GM19468 (cell line): ENCODE data around the gene KCTD16.

Experiments
- ATAC-seq: cut with Tn5 transposase; IDR thresholded peaks from one replicate; pipeline ENCODE4 v1.9.1; 2021; ENCODE audit warnings: mild to moderate bottlenecking, moderate library complexity, moderate number of reproducible peaks; ENCODE audit not compliant: unreplicated experiment; ENCODE audit errors: extremely low read depth

Gene KCTD16

GRCh38 chr5:144203750-144204596 lies 33.3 kb downstream of the KCTD16 start:
- no peak for ATAC-seq

DNA sequence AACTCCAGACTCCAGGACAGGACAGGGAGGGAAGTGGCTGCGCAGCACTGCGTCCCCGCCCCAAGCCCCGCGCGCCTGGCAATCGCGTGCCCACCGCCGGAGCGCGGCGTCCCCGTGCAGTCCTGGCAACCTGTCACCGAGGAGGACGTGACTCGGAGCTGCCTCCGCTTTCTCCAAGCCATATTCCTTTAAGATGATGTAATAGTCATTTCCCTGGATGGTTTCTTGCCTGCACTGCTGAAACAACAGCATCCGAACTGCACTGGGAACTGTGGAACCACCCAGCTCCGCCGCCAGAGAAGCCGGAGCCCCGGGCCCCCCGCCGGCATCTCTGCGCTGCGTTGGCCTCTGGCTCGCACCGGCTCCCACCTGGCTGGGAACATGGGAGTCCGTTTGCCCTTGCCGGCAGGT lies 34.5 kb downstream of the KCTD16 start:
- ATAC-seq: no peak

GRCh38 chr5:144206141-144206540 lies 35.5 kb downstream of the KCTD16 start:
- ATAC-seq: no peak

DNA sequence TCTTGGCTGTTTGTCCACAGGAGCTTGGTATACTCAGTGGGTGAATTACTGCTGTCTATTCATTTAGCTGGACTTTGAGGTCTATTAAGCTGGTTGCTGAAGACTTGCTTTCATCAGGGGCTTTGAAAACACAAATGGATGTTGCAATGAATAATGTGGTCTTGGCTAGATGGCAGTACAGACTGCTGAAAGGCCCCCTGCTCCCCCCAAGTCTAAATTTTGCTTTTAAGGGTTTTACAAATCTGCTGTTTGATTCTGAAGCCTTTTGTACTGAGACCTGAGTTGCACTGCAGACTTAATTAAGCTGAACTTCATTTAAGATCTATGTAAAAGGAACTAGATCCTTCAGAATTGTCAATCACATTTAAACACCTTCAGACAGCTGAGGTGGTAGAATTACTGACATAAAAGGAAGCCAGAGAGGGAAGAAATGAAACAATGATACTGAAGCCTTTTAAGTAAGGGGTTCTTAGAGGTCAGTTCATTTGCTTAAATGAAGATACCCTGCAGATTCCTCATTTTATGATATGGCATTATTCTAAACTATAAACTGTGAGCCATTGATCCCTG lies 37.3 kb downstream of the KCTD16 start:
- ATAC-seq: no peak

DNA sequence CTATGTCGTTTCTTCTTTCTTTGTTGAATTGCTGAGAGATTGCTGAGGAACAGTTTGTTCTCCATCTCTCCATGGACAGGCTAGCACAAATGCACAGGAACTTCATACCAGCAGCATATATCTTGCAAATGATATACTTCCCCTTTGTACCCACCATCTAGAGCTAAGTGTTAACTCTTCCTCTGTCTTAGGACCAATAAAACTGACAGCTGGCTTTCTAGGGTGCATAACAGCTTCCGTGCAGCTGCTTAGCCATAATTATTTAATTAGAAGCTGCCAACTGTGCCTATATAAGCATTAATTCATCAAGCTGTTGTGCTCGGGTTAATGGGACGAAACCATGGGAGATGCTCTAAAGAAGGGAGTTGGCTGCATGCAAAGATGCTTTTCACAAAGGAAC lies 38.7 kb downstream of the KCTD16 start:
- ATAC-seq: no peak

DNA sequence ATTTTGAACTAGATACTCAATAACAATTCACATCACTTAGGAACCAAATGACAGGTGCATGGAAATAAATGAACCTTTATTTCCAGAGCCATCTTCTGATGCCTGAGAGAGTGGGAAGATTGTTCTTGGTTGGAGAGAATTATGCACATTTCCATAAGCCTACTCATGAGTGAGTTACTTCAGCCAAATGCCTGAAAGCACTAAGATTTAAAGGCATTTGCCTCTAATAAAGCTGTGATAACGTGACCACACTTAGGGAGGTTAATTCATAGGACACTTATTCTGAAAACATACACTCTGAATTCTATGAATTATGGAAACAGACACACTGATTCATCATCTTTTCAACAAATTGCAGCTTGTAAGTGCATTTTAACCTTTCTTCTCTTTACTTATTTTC lies 40.0 kb downstream of the KCTD16 start:
- no peak for ATAC-seq

DNA sequence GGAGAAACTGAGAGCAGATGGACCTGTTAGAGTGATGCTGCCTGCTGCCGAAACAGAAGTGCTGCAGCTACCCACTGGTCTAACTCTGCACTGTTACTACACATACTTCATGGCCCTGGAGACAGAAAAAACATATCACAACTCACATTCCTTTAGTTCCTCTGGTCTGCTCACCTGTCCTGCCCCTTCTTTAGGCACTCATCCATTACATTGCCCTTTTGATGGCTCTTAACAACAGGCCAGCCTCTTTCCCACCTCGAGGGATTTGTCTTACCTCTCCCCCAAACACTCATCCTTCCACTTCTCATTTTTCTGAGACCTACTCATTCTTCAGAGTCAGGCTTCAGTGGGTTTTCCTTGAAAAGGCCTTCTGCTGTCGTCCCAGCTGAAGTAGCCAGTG lies 49.2 kb downstream of the KCTD16 start:
- ATAC-seq: no peak

DNA sequence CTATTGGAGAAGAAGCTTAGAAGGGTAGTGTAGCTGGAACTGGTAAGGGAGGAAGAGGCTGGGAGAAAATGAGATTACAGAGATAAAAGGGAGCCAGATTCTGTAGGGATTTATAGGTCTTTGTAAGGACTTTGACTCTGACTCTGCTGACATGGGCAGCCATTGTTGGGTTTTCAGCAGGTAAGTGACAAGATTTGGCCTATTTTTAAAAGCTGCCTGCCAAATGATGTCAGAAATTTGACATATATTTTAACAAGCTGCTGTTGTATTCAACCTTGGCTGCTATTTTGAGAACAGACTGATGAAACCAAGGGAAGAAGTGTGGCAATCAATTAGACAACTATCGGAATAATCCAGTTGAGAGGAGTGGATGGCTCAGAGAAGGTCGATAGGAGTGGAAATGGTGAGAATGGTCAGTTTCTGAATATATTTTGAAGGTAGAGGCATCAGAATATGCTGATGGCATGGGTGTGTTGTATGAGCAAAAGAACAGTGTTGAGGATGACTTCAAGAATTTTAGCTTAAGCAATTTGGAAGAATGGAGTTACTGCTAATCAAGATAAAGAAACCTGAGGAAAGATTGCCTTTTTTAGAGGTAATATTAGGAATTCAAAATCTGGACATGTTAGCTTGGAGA lies 56.8 kb downstream of the KCTD16 start:
- ATAC-seq: no peak

GRCh38 chr5:144230806-144231205 lies 60.1 kb downstream of the KCTD16 start:
- ATAC-seq: no peak

DNA sequence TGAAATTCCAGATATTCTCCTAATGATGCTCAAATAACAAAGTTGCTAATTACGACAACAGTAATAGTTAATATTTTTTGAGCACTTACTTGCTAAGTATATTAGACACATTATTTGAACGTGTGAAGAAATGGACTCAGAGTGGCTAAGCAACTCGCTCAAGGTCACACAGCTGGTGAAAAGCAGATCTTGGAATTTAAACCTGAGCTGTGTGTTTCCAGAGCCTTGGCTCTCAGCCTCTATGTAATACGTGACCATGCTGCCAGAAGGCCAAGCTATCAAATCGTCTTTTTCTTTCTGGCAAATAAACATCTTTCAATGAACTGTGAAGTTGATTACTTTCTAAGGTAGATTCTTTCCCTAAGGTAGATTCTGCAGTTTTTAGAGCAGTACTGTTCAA lies 61.6 kb downstream of the KCTD16 start:
- ATAC-seq: no peak

GRCh38 chr5:144236499-144236898 lies 65.8 kb downstream of the KCTD16 start:
- ATAC-seq: no peak

- ATAC-seq: no peak
Observed at GRCh38 chr5:144237851-144238250, 67.2 kb downstream of the KCTD16 start.

DNA sequence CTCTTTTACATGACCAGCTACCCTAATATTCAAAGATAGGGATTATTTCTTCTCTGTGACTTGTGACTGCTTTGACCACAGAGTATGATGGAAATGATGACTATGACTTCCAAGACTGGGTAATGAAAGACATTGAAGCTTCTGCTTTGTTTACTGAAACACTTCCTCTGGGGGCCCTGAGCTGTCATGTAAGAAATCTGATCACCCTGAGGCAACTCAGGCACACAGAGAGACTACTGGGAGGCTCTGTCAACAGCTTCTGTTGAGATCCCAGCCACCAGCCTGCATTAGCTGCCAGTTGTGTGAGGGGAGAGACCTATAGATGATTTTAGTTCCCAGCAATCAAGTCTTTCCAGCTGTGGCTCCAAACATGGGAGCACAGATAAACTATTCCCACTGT lies 76.5 kb downstream of the KCTD16 start:
- ATAC-seq: no peak

DNA sequence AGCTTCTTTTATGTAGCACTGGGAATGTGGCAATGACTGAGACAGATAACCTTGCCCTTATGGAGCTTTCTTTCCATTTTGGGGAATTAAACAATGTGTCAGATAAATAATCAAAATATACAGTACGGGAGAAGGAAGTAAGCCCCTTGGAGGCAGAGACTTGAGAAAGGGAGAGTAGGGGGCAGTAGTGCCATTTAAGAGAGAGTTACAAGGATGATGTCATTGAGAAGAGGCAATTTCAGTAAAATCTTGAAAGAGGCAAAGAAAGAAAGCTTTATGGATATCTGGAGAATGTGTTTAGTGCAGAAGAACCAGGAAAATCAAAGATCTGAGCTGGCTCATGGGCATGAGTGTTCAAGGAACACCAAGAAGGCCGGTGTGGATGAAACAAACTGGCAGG lies 77.3 kb downstream of the KCTD16 start:
- no peak for ATAC-seq

GRCh38 chr5:144249755-144250464 lies 79.2 kb downstream of the KCTD16 start:
- ATAC-seq: no peak

DNA sequence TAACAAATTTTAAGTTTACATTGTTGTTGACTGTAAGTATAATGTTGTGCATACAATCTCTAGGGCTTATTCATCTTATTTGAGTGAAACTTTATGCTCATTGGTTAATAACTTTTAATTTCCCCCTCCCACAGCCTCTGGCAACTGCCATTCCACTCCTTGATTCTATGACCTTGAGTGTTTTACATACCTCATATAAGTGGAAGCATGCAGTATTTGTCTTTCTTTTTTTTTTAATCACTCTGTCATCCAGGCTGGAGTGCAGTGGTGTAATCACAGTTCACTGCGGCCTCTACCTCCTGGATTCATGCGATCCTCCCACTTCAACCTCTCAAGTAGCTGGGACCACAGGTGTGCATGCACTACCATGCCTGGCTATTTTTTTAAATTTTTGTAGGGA lies 83.9 kb downstream of the KCTD16 start:
- ATAC-seq: no peak

DNA sequence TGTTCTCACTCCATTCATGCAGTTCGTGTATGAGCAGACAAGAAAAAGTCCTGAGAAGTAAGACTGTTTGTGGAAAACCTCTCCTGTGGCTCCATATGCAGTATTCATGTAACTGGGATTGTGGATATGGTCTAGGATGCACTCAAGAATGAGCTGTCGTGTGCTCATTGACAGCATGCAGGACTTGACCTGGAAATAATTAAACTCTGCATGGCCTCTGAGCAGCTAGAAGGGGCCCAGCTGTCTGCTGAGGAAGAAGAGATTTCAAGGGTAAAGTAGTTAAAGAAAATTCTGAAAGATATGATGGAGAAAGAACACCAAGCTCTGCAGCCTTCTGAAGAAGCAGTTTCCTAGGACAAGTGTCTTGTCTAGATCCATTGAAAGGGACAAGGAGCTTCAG lies 89.4 kb downstream of the KCTD16 start:
- no peak for ATAC-seq

DNA sequence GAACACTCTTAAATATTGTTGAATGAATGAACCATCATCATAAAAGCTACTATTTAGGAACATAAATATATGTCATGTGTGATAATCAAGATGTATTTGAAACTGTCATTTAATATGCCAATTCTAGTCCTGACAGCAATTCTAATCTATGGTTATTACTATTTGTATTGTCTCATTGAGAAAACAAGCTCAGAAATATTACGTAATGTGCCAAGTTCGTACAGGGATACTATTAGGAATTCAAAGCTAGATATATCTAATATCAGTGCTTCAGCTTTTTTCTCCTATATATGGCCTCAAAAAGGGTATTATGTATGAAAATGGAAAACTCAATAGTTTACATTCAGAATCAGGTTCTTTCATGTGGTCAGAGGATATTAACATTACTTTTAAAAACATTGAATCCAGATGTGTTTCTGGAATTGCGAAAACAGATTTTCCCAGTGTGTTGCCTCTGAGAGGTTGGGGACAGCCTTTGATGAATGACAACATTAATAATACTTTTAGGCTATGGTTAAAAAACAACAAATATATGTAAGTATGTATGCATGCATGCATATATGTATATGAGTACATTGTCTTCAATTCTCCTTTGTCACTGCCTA lies 95.1 kb downstream of the KCTD16 start:
- no peak for ATAC-seq

DNA sequence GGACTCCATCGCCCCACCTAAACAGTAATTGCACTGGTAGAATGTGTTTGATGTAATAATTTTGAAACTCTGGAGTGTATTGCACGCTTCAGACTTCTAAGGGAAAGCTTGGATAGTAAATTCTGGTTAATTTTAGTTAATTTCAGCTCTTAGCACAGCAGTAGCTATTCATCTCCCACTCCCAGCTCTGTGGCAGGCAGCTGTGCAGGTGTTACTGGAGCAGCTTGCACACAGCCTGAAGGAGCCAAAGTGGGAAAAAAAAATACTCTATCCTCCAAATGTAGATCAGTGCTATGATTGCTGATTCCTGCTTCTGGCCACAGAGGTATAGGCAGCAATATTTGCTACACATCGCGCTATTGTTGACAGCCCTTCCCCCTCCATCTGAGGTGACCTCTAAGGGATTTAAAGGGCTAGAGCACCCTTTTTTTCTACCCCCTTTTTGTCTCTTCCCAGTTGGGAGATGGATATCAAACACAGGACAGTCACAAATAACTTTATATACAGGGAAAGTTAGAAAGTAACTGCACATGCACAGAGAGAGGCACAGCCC lies 97.4 kb downstream of the KCTD16 start:
- no peak for ATAC-seq
